RCC 7860 (cell line): ENCODE data around the gene PSMB8.
A peak's percentile ranks its signal among the peaks of the same experiment; 100 is the strongest.

ENCODE experiments used
- DNase-seq: peaks from one replicate; pipeline ENCODE4 v3.0.0-alpha.2; 2015; ENCODE audit warnings: low spot score
- FAIRE-seq: peaks from 2 replicates; lab custom pipeline; 2012; peaks lifted over from hg19 to GRCh38; lab: Jason Lieb, UNC

Gene PSMB8

DNA sequence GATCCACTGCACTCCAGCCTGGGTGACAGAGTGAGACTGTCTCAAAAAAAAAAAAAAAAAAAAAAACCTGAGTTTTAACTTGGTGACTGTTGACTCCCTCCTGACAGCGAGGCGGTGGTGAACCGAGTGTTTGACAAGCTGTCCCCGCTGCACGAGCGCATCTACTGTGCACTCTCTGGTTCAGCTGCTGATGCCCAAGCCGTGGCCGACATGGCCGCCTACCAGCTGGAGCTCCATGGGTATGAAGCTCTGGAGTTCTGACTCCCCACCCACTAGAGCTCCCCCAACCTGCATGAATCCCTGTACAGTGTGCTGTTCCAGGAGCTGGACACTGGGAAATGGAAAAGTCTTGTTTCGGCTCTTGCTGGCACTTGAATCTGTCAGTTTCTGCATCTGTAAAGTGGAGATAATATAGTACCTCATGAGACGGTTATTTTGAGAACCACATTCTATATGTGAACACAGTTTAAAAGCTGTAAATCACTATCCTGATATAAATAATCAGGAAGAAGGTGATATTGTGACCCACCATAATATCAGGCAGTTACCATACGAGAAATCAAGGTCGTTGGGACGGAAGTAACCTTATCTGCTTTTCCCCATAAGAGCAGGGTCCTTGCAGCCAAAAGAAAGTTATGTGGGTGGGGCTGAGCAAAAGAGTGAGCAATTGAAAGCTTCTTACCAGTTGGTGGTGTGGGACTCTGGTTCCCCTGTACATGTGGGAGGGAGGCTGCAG, 13.5 kb upstream of the PSMB8 start:
- FAIRE-seq (no peak), DNase-seq (no peak)

DNA sequence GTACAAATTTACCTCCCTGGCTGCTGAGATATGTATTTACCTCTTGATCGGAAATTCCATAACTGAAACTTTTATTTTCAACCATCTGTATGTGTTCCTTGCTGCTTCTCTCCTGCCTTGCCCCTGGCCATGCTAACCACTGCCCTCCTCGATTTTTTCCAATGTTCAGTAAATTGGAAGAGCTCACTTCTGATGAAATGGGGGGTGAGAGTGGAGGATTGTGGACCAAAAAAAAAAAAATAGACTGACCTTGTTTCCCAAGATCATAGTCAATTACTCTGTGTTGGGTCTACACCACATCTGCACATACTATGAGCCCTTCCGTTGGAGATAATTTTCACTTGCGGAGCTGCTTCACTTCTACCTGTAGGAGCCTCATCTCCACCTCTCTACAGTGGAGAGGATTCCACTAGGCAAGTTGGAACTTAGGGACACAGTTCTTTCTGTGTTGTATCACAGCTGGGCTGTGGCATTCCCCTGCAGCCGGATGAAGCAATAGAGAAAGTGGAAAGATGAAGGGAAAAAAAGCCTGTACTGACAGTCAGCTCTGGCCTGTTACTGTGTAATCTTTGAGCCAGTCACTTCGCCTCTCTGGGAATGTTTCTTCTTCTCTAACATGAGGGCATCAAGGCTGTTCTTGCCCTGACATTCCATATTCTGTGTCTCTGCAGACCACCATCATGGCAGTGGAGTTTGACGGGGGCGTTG, 11.8 kb upstream of the PSMB8 start:
- FAIRE-seq = no peak
- no peak for DNase-seq

DNA sequence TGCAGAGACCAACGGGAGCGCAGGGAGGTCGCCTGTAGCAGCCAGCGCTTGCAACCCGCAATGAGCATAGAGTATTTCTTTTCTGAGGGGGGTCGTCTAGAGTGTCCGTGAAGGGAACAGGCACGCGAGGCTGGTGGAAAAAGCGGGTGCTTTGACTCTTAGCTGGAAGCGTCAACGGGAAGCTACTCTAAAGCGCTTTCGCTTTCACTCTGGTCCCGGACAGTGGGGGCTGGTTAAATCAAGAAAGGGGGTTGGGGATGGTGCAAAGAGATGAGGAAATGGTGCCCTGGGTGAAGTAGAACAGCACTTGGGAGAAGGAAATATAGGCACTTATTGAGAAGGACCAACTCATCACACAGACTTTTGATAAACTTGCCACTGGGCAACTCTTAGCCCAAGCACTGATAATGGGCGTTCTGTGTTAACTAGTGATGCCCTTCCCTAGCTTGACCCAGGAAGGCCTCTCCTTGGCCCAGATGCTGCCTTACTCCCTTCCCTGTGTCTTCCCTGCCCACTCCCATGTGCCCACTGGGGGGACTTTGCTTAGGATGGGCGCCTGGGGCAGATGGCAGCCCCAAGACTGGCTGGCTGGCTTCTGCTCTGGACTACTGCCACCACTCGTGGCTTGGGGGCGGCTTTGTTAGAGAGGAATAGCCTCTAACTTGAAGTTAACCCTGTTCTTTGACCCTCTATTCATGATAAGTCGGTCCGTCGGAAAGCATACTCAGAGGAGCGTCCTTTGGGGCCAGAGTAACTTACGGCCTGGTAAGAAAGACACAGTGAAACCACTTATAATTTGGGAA, 10.7 kb upstream of the PSMB8 start:
- FAIRE-seq = no peak
- DNase-seq = no peak

DNA sequence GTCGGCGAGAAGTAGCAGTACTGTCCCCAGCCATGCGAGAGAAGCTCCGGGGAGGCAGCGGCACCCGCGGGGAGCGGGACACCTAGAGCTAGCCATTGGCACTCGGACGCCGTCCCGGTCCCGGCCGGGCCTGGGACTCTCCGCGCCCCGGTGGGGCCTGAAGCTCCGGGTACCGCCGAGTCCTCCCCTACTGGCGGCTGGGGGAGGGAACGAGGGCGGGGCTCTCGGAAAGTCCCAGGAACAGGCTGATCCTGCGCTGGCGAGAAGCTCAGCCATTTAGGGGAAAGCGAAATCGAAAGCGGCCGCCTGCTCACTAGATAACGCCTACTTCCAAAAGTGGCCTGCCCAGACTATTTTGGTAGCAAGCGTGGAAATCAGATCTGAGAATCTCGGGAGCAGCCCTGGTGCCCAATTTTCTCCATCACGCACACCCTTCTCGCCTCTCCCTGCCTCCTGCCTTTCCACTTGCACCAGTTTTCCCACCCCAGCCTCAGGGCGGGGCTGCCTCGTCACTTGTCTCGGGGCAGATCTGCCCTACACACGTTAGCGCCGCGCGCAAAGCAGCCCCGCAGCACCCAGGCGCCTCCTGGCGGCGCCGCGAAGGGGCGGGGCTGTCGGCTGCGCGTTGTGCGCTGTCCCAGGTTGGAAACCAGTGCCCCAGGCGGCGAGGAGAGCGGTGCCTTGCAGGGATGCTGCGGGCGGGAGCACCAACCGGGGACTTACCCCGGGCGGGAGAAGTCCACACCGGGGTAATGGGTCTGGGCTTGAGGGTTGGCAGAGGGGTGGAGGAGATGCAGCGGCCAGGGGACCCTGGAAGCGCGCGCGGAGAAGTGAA, 9.9 kb upstream of the PSMB8 start, which contains the start of the genes PSMB9 and TAP1:
Gene PSMB9, plus strand, starts transcription at position 652 of the 835 bp plus-strand sequence. Its CDS starts 38 bp downstream, at position 690.
Gene TAP1, minus strand, starts transcription at position 164 of the 835 bp plus-strand sequence. Its CDS starts 68 bp downstream, at position 96.
- FAIRE-seq (no peak), DNase-seq (peak; percentile 76)

DNA sequence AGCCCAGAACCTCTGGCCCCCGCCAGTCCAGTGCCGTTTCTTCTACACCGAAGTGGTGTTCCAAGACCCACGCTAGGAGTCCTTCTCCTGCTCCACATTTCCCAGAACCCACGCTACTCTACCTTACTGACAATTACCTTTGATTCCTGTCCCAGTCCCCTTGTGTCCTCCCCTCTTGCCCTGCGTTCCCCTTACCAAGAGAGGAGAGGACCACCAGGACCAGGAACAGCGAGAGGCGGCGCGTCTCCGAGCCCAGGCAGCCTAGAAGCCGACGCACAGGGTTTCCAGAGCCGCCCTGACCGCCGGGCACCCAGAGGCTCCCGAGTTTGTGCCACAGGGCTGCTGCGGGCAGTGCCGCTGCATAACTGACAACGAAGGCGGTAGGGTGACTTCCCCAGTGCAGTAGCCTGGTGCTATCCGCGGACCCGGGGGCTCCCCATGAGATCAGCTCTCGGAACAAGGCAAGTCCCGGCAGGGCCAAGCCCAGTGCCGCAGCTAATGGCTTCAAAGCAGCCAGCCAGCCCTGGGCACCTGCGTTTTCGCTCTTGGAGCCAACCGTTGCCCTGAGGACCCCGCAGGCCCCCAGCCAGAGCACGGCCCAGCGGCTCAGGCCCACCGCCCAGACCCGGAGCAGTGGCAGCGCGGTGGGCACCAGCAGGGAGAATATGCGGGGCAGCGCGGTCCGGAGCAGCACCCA, 9.1 kb upstream of the PSMB8 start:
- no peak for DNase-seq
- no peak for FAIRE-seq

DNA sequence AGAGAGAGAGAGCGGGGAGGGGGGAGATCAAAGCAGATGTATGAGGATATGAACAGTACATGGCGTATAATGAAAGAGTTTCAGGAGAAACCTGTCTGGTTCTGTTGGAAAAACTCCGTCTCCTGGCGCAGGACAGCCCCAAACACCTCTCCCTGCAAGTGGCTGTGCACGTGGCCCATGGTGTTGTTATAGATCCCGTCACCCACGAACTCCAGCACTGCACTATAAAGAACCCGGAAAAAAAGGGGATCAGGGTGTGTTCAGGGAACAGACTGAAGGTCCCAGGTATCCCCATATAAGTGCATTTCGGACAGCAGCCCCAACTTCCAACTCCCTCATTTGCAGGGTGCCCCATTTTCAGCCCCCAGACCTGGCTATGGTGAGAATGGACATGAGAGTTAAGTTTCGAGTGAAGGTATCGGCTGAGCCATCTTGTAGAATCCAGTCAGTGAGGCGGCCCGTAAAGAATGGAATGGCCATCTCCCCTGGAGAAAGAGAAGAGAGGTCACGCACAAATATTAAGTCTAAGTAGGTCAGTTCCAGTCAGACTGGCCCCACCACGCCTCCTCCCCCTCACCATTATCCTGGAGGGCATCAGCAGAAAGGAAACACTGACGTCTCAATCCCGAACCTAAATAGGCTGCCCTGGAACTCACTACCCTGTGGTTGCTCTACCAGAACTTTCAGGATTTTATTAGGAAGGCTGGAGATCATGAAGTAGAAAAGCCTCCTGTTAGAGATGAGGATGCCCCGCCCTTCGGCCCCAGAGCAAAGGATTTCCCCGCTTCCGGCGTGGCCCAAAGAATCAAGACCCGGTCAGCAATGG, 8.4 kb upstream of the PSMB8 start:
- FAIRE-seq = no peak
- no peak for DNase-seq

DNA sequence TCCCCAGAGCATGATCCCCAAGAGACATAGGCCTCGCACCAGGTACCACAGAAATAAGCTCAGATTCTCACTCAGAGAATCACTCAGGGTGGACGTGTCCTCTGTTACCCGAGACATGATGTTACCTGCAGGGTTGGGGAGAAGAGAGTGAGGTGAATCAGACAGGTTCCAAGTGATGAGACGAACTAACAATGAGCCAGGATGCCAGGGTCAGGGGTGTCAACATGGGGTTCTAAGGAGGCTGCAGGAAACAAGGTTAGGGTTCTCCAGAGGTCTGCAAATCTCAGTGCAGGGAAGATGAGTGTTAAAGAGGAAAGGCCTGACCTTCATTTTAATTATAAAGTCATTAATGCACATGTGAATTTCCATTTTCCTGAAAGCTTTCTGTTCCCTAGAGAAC, 7.2 kb upstream of the PSMB8 start:
- no peak for FAIRE-seq
- no peak for DNase-seq

DNA sequence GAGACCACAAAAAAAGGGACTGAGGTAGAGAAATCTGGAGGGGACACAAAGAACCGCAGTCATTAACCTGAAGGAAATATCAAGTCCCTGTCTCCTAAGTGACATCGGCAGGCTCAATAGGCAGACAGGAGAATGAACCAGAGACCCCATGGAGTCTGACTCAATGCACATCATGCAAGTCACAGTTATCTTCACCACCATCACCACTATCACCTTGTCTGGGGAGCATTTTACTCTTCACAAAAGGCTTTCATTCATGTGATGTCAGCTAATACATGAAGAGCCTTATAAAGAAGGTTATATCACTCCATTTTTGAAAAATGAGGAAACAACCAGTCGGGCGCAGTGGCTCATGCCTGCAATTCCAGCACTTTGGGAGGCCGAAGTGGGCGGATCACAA, 5.3 kb upstream of the PSMB8 start:
- DNase-seq = no peak
- no peak for FAIRE-seq

DNA sequence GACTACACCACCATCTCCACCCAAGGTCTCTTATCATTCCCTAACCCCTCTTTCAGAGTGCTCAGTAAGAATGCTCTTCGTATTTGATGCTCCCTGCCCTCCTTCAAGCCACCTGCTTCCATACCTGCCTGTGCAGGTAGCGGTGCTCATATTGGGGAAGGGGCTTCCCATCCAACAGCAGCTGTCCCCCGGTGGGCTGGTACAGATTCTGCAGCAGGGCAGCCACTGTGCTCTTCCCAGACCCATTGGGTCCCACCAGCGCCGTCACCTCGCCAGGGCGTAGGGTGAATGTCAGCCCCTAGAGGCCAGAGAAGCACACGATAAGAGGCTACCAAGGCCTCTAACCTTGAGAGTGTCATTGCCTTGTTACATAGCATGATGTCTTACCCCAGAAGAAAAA, 3.9 kb upstream of the PSMB8 start:
- FAIRE-seq = no peak
- DNase-seq = no peak

DNA sequence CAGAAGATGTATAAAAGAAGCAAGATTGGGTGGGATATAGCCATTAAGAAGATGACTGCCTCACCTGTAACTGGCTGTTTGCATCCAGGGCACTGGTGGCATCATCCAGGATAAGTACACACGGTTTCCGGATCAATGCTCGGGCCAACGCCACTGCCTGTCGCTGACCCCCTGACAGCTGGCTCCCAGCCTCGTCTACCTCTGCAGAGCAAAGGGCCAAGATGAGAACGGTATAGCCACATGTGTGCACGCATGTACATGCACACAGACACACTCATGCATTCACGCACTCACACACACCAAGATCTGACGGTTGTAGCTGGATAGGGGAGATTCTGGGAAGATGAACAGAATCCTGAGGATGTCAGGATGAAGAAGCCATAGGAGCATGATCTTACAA, 3.2 kb upstream of the PSMB8 start:
- FAIRE-seq (no peak), DNase-seq (no peak)

DNA sequence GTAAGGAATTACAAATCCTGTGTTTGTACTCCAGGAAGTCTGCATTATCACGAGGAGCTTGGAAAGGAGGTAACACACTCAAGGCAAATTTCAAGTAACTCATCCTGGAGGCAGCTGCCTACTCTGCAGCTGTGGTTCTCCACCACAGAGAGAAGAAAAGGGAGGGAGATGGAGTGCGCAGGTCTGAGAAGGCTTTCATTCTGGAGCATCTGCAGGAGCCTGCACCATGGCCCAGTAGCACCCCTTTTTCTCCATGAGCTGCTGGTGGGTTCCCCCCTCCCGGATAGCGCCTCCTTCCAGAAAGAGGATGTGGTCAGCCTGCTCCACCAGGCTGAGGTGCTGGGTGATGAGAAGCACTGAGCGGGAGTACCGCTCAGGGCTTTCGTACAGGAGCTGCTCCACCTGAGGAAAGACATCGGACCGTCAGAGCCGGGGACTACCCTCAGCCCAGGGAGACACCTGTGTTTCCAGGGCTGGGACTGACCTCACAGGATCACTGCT, 1.6 kb upstream of the PSMB8 start:
- DNase-seq (no peak), FAIRE-seq (no peak)

DNA sequence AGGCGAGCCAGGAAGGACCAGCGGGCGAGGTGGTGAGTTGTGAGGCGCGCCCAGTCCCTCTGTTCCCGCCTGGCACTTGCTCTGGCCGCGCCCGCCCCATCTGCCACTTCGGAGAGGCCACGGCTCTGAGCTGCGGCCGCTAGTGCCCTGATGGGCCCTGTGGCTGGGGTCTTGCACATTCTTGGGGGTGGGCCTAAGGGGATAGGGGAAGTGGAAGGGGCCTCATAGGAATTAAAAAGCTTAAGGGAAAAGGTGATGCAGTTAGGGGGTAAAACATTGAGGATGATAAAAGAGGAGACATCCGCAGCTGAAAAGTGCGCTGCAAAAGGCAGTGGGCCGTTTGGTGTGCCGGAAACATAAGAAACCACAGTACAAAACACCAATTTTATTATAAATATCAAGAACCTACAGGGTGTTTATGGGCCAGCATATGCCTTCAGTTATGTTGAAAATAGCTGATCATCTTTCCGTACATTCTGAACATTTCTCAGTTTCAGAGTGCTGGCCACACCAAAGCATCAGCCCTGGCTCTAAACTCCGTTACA, 1.1 kb upstream of the PSMB8 start:
- FAIRE-seq (no peak), DNase-seq (no peak)

DNA sequence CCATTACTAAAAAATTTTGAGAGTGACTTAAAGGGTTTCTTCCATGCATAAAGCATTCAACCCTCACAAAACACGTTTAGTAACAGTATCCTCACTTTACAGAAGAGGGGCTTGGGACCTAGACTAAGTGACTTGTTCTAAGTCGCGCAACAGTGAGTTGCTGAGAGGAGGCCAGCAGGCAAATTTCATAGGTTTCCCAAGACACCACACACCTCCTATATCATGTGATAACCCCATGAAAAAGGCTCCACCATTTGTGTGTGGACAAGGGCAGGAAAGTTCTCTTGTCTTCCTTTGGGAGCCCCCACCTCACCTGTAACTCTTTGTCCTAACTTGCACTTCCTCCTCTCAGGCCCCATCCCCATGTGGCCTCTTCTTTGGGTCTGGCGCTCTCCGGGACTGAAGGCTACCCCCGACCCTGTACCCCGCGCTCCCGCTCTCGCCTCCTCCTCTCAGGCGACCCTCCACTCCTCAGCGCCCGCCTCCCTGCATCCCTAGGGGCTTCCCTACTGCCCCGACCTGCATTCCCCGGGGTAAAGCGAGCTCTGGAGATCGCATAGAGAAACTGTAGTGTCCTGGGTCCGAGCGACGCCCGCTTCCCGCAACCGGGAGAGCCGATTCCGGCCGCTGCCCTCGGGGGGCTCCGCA, 392 bp downstream of the PSMB8 start:
- DNase-seq (no peak), FAIRE-seq (no peak)

DNA sequence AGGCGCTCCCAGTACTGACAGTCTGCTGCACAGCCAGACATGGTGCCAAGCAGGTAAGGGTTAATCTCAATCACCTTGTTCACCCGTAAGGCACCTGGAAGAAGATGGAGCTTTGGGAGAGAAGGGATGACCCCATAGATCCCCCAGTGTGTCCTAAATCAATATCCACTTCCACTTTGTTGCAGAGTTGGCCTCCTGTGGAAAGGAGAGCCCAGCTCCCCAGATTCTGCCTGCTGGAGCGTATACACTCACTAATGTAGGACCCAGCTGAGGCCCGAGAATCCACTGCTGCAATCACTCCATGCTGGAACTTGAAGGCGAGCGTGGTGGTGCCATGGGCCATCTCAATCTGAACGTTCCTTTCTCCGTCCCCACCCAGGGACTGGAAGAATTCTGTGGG, 1.2 kb downstream of the PSMB8 start:
- no peak for DNase-seq
- no peak for FAIRE-seq

DNA sequence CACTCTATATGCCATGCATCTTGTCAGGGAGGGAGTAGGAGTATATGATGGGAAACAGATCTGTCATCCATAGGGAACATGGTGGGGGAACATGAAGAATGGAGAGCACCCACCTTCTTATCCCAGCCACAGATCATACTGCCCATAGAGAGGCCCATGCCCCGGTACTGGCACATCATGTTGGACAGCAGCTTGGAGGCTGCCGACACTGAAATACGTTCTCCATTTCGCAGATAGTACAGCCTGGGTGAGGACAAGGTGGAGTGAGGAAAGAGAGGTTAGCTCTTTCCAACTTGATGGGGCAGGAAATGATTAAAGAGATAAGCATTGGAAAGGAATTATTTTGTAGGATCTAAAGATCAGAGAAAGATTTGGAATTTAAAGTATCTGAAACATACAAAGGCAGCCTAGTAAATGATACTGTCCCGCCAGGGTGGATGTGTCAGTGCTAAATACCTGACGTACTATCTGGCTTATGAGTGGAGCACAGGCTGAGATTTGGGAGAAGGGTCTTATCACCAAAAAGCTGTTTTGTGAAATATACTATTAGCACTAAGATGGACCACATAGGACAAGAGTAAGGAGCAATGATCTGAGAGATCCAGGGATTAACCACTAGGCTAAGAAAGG, 1.7 kb downstream of the PSMB8 start:
- DNase-seq (no peak), FAIRE-seq (no peak)

DNA sequence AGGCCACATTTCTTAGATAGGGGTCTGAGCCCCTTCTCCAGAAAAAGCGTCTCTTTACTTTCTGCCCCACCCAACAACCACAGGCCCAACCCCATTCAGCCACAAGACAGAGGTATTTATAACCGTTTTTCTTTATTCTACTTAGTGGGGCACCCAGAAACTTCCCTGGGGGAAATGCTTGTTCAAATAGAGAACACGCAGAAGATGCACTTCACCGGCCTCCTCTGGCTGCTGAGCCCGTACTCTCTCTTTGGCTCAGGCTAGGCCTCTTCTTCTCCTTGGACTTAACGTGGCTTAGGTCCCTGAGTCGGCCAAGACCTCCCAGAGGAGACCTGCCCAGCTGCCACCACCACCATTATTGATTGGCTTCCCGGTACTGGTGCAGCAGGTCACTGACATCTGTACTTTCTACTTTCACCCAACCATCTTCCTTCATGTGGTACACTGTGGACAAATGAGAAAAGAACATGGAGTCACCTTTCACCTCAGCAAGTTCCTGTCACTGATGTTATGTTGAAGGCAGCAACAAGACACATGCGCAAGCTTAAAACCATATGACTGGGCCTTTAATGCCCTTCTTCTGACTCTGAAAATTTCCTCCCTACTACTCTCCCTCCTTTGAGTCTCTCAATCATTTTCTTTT, 3.1 kb downstream of the PSMB8 start:
- no peak for FAIRE-seq
- DNase-seq = no peak

DNA sequence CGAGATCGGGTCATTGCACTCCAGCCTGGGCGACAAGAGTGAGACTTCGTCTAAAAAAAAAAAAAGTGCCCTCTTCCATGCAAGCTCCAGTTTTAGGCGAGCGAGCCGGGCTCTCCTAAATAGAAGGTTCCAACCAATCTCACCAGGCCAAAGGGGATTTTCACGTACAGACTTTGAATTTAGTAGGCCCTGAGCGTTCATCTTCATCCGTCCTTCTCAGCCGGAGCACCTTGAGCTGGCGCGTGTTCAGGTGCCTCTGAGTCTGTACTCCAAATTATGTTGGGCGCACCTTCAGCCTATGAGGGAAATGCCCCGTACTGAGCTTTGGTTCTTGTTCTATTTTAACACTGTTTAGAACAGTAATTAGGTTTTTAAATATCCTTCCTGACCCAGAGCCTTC, 4.5 kb downstream of the PSMB8 start:
- DNase-seq (no peak), FAIRE-seq (no peak)
